Activated T-cell treated with anti-CD3 and anti-CD28 coated beads for 4 hours (primary cell): ENCODE data around the gene FRMD5.

Experiments used
- DNase-seq: peaks from one replicate; pipeline ENCODE4 v3.0.0-alpha.2; 2020

FRMD5 gene

GRCh38 chr15:44159492-44159891 is 35.6 kb downstream of the FRMD5 start:
- no peak for DNase-seq

GRCh38 chr15:44158111-44158510 is 37.0 kb downstream of the FRMD5 start:
- DNase-seq, result no peak

GRCh38 chr15:44157679-44158078 is 37.4 kb downstream of the FRMD5 start:
- DNase-seq, result no peak

- no peak for DNase-seq
These were observed 41.7 kb downstream of the FRMD5 start for GRCh38 chr15:44153352-44153751.

GRCh38 chr15:44149224-44149623 is 45.8 kb downstream of the FRMD5 start:
- DNase-seq, result no peak

GRCh38 chr15:44148580-44148979 is 46.5 kb downstream of the FRMD5 start:
- DNase-seq, result no peak

GRCh38 chr15:44147636-44148035 is 47.4 kb downstream of the FRMD5 start:
- DNase-seq, result no peak

GRCh38 chr15:44145495-44145894 is 49.6 kb downstream of the FRMD5 start:
- no peak for DNase-seq

- DNase-seq, result no peak
These were observed 50.1 kb downstream of the FRMD5 start for GRCh38 chr15:44144992-44145391.

- no peak for DNase-seq
These were observed 50.9 kb downstream of the FRMD5 start for GRCh38 chr15:44144184-44144583.

- DNase-seq, result no peak
These were observed 57.3 kb downstream of the FRMD5 start for GRCh38 chr15:44137750-44138149.

- no peak for DNase-seq
These were observed 58.0 kb downstream of the FRMD5 start for GRCh38 chr15:44136991-44137477.

- no peak for DNase-seq
These were observed 63.0 kb downstream of the FRMD5 start for GRCh38 chr15:44132057-44132456.

GRCh38 chr15:44130778-44131177 is 64.3 kb downstream of the FRMD5 start:
- no peak for DNase-seq

GRCh38 chr15:44129911-44130310 is 65.2 kb downstream of the FRMD5 start:
- DNase-seq, result no peak

- DNase-seq, result no peak
These were observed 66.6 kb downstream of the FRMD5 start for GRCh38 chr15:44128443-44128842.

- no peak for DNase-seq
These were observed 69.2 kb downstream of the FRMD5 start for GRCh38 chr15:44125879-44126278.

- DNase-seq, result no peak
These were observed 92.3 kb downstream of the FRMD5 start for GRCh38 chr15:44102675-44103254.

GRCh38 chr15:44101944-44102343 is 93.1 kb downstream of the FRMD5 start:
- DNase-seq, result no peak

GRCh38 chr15:44101286-44101685 is 93.8 kb downstream of the FRMD5 start:
- no peak for DNase-seq

- no peak for DNase-seq
These were observed 95.4 kb downstream of the FRMD5 start for GRCh38 chr15:44099671-44100070.

GRCh38 chr15:44097552-44097951 is 97.5 kb downstream of the FRMD5 start:
- no peak for DNase-seq

GRCh38 chr15:44096596-44096995 is 98.5 kb downstream of the FRMD5 start:
- no peak for DNase-seq

GRCh38 chr15:44094781-44095180 is 100.3 kb downstream of the FRMD5 start:
- no peak for DNase-seq

GRCh38 chr15:44093836-44094235 is 101.2 kb downstream of the FRMD5 start:
- DNase-seq, result no peak
